ENCODE results near the gene PLPPR4.

- TF ChIP-seq CTCF (IDR thresholded peaks at IDR 0.05) (no peak), EZH2 (IDR thresholded peaks at IDR 0.05; ENCODE audit: borderline replicate concordance, insufficient read depth, low read depth, low read length, poor library complexity, severe bottlenecking) (no peak)
Observed at GRCh38 chr1:99281105-99281504, 16.8 kb downstream of the PLPPR4 start.

Measured in B cell (primary cell).